GM06990 (cell line): Measurements from ENCODE around the gene DGUOK.

Experiments
- DNase-seq: peaks from one replicate; pipeline ENCODE4 v3.0.0-alpha.2; 2011; ENCODE audit not compliant: insufficient read length; ENCODE audit errors: extremely low read depth
- H3K27me3 ChIP-seq: replicated peaks from 2 replicates; pipeline ENCODE4 v1.6.0; 2011; ENCODE audit warnings: low read length; ENCODE audit not compliant: control insufficient read depth, insufficient read depth
- H3K36me3 ChIP-seq: 2 replicates; pipeline ENCODE4 v1.5.1; 2011; ENCODE audit warnings: low read length; ENCODE audit not compliant: control insufficient read depth, insufficient read depth
- H3K4me3 ChIP-seq: replicated peaks from 2 replicates; pipeline ENCODE4 v1.5.1; 2011; ENCODE audit warnings: low read depth, mild to moderate bottlenecking, control low read depth, low read length
- TF ChIP-seq, protein P1 (sequence below): IDR thresholded peaks from 2 replicates; pipeline ENCODE4 v1.5.1; 2011; ENCODE audit warnings: low read length, control low read depth, mild to moderate bottlenecking, inconsistent platforms; ENCODE audit not compliant: insufficient read depth, poor library complexity, severe bottlenecking

Gene DGUOK

DNA sequence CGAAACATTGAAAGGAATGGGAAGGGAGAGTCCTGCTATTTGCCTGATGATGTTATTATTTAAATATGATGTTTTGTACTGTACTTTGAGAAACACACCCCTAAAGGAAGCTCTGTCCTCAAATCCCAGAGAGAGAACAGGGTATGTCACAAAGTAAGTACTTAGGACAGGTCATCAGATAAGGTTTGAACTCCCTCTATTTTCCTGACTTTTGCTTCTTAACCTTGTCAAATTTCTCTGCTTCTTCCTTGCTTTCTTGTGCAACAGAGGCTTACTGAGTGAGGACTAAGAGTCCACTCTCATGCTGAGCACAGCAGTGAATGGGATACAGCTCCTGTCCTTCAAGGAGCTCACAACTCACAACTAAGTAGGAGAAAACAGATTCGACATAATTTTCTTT is 3.7 kb downstream of the DGUOK start:
- Histone ChIP-seq H3K27me3 (no peaks in the 10 kb centered on the region), H3K4me3 (no peak overlapping the region), H3K36me3 (peaks cover 2% of the 10 kb centered on the region; the same call in 1 of the 2 replicates)
- no peak for DNase-seq
- TF ChIP-seq, protein P1, sequence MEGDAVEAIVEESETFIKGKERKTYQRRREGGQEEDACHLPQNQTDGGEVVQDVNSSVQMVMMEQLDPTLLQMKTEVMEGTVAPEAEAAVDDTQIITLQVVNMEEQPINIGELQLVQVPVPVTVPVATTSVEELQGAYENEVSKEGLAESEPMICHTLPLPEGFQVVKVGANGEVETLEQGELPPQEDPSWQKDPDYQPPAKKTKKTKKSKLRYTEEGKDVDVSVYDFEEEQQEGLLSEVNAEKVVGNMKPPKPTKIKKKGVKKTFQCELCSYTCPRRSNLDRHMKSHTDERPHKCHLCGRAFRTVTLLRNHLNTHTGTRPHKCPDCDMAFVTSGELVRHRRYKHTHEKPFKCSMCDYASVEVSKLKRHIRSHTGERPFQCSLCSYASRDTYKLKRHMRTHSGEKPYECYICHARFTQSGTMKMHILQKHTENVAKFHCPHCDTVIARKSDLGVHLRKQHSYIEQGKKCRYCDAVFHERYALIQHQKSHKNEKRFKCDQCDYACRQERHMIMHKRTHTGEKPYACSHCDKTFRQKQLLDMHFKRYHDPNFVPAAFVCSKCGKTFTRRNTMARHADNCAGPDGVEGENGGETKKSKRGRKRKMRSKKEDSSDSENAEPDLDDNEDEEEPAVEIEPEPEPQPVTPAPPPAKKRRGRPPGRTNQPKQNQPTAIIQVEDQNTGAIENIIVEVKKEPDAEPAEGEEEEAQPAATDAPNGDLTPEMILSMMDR: no peak

DNA sequence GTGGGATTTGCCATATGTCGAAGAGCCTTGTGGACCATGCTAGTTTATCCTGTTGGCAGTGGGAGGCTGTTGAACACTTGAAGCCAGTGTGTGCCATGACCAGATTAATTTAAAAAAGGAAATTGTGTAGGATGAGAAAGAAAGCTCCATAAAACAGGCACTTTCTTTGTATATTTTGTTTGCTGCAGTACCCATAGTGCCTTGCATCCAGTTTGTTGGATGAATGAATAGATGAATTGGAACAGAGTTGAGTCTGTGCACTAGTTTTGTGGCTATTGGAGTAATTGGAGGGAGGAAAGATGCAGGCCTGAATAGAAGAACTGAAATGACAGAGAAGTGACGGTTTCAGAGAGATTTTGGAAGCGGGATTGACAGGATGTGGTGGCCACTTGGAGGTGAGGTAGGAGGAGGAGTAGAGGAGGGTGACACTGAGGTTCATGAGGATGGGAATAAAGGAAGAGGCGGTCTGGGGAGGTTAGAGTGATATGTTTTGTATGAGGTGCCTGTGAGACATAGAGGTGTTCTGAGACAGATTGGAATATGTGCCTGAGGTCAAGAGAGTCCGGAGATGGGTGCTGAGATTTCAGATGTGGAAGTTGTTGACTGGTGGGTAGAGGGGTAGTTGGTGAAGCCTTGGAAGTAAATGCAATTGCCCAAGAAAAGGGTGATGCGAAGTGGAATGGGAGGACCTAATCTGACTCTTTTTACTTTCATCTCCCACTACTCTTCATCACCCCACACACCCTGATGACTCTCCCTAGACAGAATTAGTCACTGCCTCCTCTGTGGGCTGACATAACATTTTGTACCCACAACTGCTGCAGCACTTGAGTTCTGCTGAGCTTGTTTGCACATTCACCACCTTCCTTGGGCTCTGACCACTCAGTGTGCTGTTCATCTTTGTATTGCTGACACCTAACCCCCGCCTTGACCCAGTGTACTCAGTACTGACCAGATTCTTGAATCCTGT is 5.1 kb downstream of the DGUOK start:
- DNase-seq: no peak
- no peaks in the 10 kb centered on the region for H3K27me3 ChIP-seq
- H3K4me3 ChIP-seq: no peak overlapping the region
- TF ChIP-seq, protein P1: no peak
- peaks cover 4% of the 10 kb centered on the region for H3K36me3 ChIP-seq

DNA sequence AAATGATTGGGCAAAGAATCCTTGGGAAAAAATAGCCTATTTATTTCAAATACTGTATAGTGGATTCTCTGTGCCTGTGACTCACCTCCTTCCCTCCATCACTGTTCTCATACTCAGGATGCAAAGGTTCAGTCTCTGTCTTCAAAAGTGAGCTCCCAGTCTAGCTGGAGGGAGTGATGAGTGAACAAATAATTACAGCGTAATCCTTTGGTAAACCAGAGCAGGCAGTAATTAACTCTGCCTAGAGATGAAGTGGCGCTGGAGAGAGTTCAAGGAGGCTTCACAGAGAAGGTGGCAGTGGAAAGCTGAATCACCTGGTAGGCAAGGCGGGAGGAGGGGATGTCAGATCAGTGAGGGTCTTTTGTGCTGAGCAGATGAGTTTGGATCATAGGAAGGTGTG is 6.5 kb downstream of the DGUOK start:
- TF ChIP-seq, protein P1: no peak
- H3K36me3 ChIP-seq: peaks cover 4% of the 10 kb centered on the region
- no peaks in the 10 kb centered on the region for H3K27me3 ChIP-seq
- no peak overlapping the region for H3K4me3 ChIP-seq
- no peak for DNase-seq

- no peak overlapping the region for H3K4me3 ChIP-seq
- TF ChIP-seq, protein P1: no peak
- peaks cover 4% of the 10 kb centered on the region for H3K36me3 ChIP-seq
- no peaks in the 10 kb centered on the region for H3K27me3 ChIP-seq
- no peak for DNase-seq
Measured at GRCh38 chr2:73935641-73936040, 9.0 kb downstream of the DGUOK start.

DNA sequence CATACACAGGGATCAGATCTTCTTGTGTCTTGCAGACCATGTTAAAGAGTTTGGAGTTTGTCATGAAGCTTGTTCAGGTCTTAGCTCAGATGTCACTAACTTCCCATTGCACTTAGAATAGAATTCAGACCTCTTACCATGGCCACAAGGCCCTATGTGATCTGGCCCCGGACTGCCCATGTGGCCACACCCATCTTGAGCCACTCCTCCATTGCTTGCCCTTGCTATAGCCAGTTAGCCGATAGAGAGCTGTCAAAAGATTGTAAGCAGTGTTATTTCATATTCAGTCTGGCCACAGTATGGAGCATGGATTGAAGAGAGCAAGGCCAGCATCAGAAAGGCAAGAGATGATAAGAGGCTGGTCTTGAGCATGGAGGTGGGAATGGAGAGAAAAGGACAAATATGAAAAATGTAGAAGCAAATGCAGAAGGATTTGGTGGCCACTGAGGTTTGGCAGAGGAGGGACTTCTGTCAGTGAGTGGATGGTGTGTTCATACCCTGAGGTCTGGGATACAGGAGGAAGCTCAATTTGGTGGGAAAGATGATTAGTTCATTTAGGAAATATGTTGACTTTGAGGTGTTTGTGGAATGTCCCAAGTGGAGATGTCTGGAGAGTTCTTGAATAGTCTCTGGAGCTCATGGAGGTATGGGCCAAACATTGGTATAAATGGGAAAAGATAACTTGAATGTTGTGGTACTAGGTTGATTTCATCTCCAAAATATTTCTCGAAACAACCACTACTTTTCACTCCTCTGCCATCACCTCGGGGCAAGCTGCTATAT is 10.6 kb downstream of the DGUOK start:
- H3K27me3 ChIP-seq: no peaks in the 10 kb centered on the region
- DNase-seq: no peak
- peaks cover 8% of the 10 kb centered on the region for H3K36me3 ChIP-seq
- H3K4me3 ChIP-seq: no peak overlapping the region
- TF ChIP-seq, protein P1: no peak
